ENCODE results near the gene DNM3. TPM values are rescaled to one million over a fixed set of nuclear protein-coding genes. Genes with fewer than 3 reads are reported as not detected.

The DNM3 gene
- total and polyA plus RNA-seq, 2 experiments from 2014 or later, result 5.2 to 12.2 TPM

- no peak overlapping the region for H3K4me2 ChIP-seq
- no peaks in the 10 kb centered on the region for H3K36me3 ChIP-seq (ENCODE audit: insufficient read depth)
- H3K4me1 ChIP-seq (ENCODE audit: insufficient read depth), result no peaks in the 10 kb centered on the region
- H3K27me3 Mint-ChIP-seq (ENCODE audit: insufficient read depth, low read depth, poor library complexity), result no peaks in the 10 kb centered on the region
- H3K27ac ChIP-seq (ENCODE audit: low read depth), result no peak overlapping the region
- H3K4me3 Mint-ChIP-seq, result no peak overlapping the region
- no peaks in the 10 kb centered on the region for H3K27me3 ChIP-seq (ENCODE audit: insufficient read depth)
- H3F3A ChIP-seq (replicated peaks; ENCODE audit: low read depth), result no peaks in the 10 kb centered on the region
- no peaks in the 10 kb centered on the region for H3K9me3 Mint-ChIP-seq
- H3K4me1 Mint-ChIP-seq, result peaks cover 3% of the 10 kb centered on the region
- no peaks in the 10 kb centered on the region for H3K9me2 ChIP-seq (ENCODE audit: insufficient read depth)
- H3K79me2 ChIP-seq (replicated peaks; ENCODE audit: insufficient read depth), result no peaks in the 10 kb centered on the region
- H3K4me3 ChIP-seq, result no peak overlapping the region
- no peaks in the 10 kb centered on the region for H3K36me3 Mint-ChIP-seq (ENCODE audit: low read depth)
- H2AFZ ChIP-seq, result peak overlapping the region; percentile 53; the same call in 1 of the 2 replicates
- DNase-seq (ENCODE audit: low spot score) (peak; percentile 20), ATAC-seq (peak; percentile 44)
- H4K20me1 ChIP-seq (replicated peaks; ENCODE audit: insufficient read depth), result no peaks in the 10 kb centered on the region
- H3K27ac Mint-ChIP-seq, result no peak overlapping the region
- TF ChIP-seq POLR2AphosphoS5 (IDR thresholded peaks at IDR 0.05; ENCODE audit: low read depth), result no peak
- no peak for TF ChIP-seq CTCF (conservative IDR thresholded peaks at IDR 0.05; ENCODE audit: low read depth in 2 of 2)
- no peak for TF ChIP-seq ZNF331 (CRISPR knock-in tag; IDR thresholded peaks at IDR 0.05; ENCODE audit: low read depth)
These were observed 619.6 kb downstream of the DNM3 start for GRCh38 chr1:172460887-172461315.

MicroRNAs within 50 kb of the gene (microRNA counts, 767-probe panel; counts per million panel counts)
- microRNA hsa-miR-199a-3p+hsa-miR-199b-3p (not detected), microRNA hsa-miR-199a-5p (not detected), microRNA hsa-miR-214-3p (not detected)

Small RNAs within 50 kb of the gene (microRNA-seq; reads per million reads assigned to microRNA genes)
- gene MIR199A2 (not detected), gene MIR3120 (not detected)

Small RNAs within 50 kb of the gene (small RNA-seq; reads per million reads assigned to genes)
- not detected for gene MIR199A2 (ENCODE audit: low replicate concordance)
- not detected for gene RNU6-157P (ENCODE audit: low replicate concordance)

Other genes starting within 250 kb of the DNM3 start
- gene MYOCOS, start 219.3 kb upstream of the DNM3 start, total RNA-seq (2014; rRNA removed; shearing (Covaris generic)), result not detected in 2 replicates
- not detected in 2 replicates for gene MYOCOS, start 219.3 kb upstream of the DNM3 start, polyA plus RNA-seq (2016; fragmentation: Nextera tagmentation; extraction: Ambion mirVana)
- gene MYOC, start 188.8 kb upstream of the DNM3 start, total RNA-seq (2014; rRNA removed; shearing (Covaris generic)), result not detected in 2 replicates
- gene MYOC, start 188.8 kb upstream of the DNM3 start, polyA plus RNA-seq (2016; fragmentation: Nextera tagmentation; extraction: Ambion mirVana), result not detected in 2 replicates
- gene VAMP4, start 99.4 kb upstream of the DNM3 start, total RNA-seq (2014; rRNA removed; shearing (Covaris generic)), result 7.3 and 9.0 TPM in 2 replicates
- gene VAMP4, start 99.4 kb upstream of the DNM3 start, polyA plus RNA-seq (2016; fragmentation: Nextera tagmentation; extraction: Ambion mirVana), result 7.4 and 7.7 TPM in 2 replicates
- gene METTL13, start 59.8 kb upstream of the DNM3 start, total RNA-seq (2014; rRNA removed; shearing (Covaris generic)), result 43.8 and 45.4 TPM in 2 replicates
- gene METTL13, start 59.8 kb upstream of the DNM3 start, polyA plus RNA-seq (2016; fragmentation: Nextera tagmentation; extraction: Ambion mirVana), result 19.2 and 21.0 TPM in 2 replicates